ENCODE results near the gene TRIM40.
A peak's percentile ranks its signal among the peaks of the same experiment; 100 is the strongest.
"Not testable (repeated sequence)": the region's sequence is repeated elsewhere in the genome, so short reads cannot be mapped to it uniquely, and the experiment has no call there.

TRIM40 gene

GRCh38 chr6:30113841-30114240 is 22.1 kb upstream of the TRIM40 start:
- no peak for DNase-seq

GRCh38 chr6:30116724-30117123 is 19.2 kb upstream of the TRIM40 start:
- no peak for DNase-seq

GRCh38 chr6:30118691-30119090 is 17.2 kb upstream of the TRIM40 start:
- DNase-seq: not testable (repeated sequence)

GRCh38 chr6:30121446-30122366 is 14.2 kb upstream of the TRIM40 start:
- DNase-seq: no peak

- no peak for DNase-seq
Measured at GRCh38 chr6:30122515-30122914, 13.4 kb upstream of the TRIM40 start.

GRCh38 chr6:30127238-30128093 is 8.5 kb upstream of the TRIM40 start:
- no peak for DNase-seq

GRCh38 chr6:30129265-30130178 is 6.4 kb upstream of the TRIM40 start:
- no peak for DNase-seq

- no peak for DNase-seq
Measured at GRCh38 chr6:30130179-30130679, 5.7 kb upstream of the TRIM40 start.

GRCh38 chr6:30130887-30131862 is 4.8 kb upstream of the TRIM40 start:
- peak; percentile 80 for DNase-seq

- DNase-seq: no peak
Measured at GRCh38 chr6:30131947-30132497, 3.9 kb upstream of the TRIM40 start.

- no peak for DNase-seq
Measured at GRCh38 chr6:30135147-30135546, 793 bp upstream of the TRIM40 start.

- DNase-seq: no peak
Measured at GRCh38 chr6:30136570-30137286, 788 bp downstream of the TRIM40 start.

- DNase-seq: not testable (repeated sequence)
Measured at GRCh38 chr6:30140240-30140639, 4.3 kb downstream of the TRIM40 start.

GRCh38 chr6:30142665-30143064 is 6.7 kb downstream of the TRIM40 start:
- DNase-seq: no peak

- no peak for DNase-seq
Measured at GRCh38 chr6:30143780-30144179, 7.8 kb downstream of the TRIM40 start.

- no peak for DNase-seq
Measured at GRCh38 chr6:30144811-30145210, 8.9 kb downstream of the TRIM40 start.

- no peak for DNase-seq
Measured at GRCh38 chr6:30145818-30146217, 9.9 kb downstream of the TRIM40 start.

- DNase-seq: no peak
Measured at GRCh38 chr6:30147096-30147495, 11.2 kb downstream of the TRIM40 start.

GRCh38 chr6:30149234-30149633 is 13.3 kb downstream of the TRIM40 start:
- no peak for DNase-seq

All from fibroblast of skin of back (primary cell).